Measurements from ENCODE around the gene TTC19.

DNA sequence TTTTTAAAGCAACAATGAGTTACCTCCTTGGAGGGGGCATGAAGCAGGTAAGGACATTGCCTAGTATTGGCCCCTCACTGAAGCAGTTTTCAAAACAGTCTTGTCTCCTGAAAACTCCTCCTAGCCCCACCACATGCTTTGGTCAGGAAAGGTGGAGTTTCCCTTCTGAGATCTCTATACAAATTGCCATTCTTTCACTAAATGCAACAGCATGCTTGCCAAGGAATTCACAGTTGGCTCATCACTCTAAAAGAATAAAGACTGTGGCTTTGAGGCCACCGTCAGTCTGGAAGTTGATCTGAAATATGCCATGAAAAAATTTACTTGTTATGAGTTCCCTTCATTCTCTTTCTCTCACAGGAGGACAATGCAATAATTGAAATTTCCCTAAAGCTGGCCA, 4.2 kb downstream of the TTC19 start:
- TF ChIP-seq EZH2 (IDR thresholded peaks at IDR 0.05; ENCODE audit: insufficient read depth, poor library complexity, severe bottlenecking) (no peak), EZH2phosphoT487 (IDR thresholded peaks at IDR 0.05; ENCODE audit: insufficient read depth, low read depth) (no peak)

All from GM23248 (cell line).